Measurements from ENCODE around the gene NAPA.

The NAPA gene

GRCh38 chr19:47514869-47515588, at the start of gene NAPA:
Gene NAPA (minus strand): TSS chr19:47515063. CDS start chr19:47514940, 123 bp downstream.
- in situ Hi-C loops (cut with HindIII; ENCODE audit: low sequenced_read_pairs): no loop called here

GRCh38 chr19:47564081-47564480, 49.2 kb upstream of the NAPA start:
- in situ Hi-C loops (cut with HindIII; ENCODE audit: low sequenced_read_pairs): no loop called here

- in situ Hi-C loops (cut with HindIII; ENCODE audit: low sequenced_read_pairs): no loop called here
Observed at GRCh38 chr19:47561440-47562057, 46.7 kb upstream of the NAPA start.

- in situ Hi-C loops (cut with HindIII; ENCODE audit: low sequenced_read_pairs): no loop called here
Observed at GRCh38 chr19:47560999-47561398, 46.1 kb upstream of the NAPA start.

GRCh38 chr19:47550129-47550528, 35.3 kb upstream of the NAPA start:
- in situ Hi-C loops (cut with HindIII; ENCODE audit: low sequenced_read_pairs): no loop called here

GRCh38 chr19:47549261-47549862, 34.5 kb upstream of the NAPA start:
- in situ Hi-C loops (cut with HindIII; ENCODE audit: low sequenced_read_pairs): no loop called here

GRCh38 chr19:47547199-47547598, 32.3 kb upstream of the NAPA start:
- in situ Hi-C loops (cut with HindIII; ENCODE audit: low sequenced_read_pairs): no loop called here

GRCh38 chr19:47545061-47545948, 30.4 kb upstream of the NAPA start:
- in situ Hi-C loops (cut with HindIII; ENCODE audit: low sequenced_read_pairs): no loop called here

GRCh38 chr19:47544476-47544875, 29.6 kb upstream of the NAPA start:
- in situ Hi-C loops (cut with HindIII; ENCODE audit: low sequenced_read_pairs): no loop called here

GRCh38 chr19:47544075-47544474, 29.2 kb upstream of the NAPA start:
- in situ Hi-C loops (cut with HindIII; ENCODE audit: low sequenced_read_pairs): no loop called here

GRCh38 chr19:47542030-47542475, 27.2 kb upstream of the NAPA start:
- in situ Hi-C loops (cut with HindIII; ENCODE audit: low sequenced_read_pairs): no loop called here

GRCh38 chr19:47541518-47541917, 26.7 kb upstream of the NAPA start:
- in situ Hi-C loops (cut with HindIII; ENCODE audit: low sequenced_read_pairs): no loop called here

GRCh38 chr19:47540748-47541147, 25.9 kb upstream of the NAPA start:
- in situ Hi-C loops (cut with HindIII; ENCODE audit: low sequenced_read_pairs): no loop called here

GRCh38 chr19:47539747-47540311, 25.0 kb upstream of the NAPA start:
- in situ Hi-C loops (cut with HindIII; ENCODE audit: low sequenced_read_pairs): no loop called here

GRCh38 chr19:47538812-47539211, 23.9 kb upstream of the NAPA start:
- in situ Hi-C loops (cut with HindIII; ENCODE audit: low sequenced_read_pairs): no loop called here

GRCh38 chr19:47537493-47537892, 22.6 kb upstream of the NAPA start:
- in situ Hi-C loops (cut with HindIII; ENCODE audit: low sequenced_read_pairs): no loop called here

GRCh38 chr19:47534628-47535027, 19.8 kb upstream of the NAPA start:
- in situ Hi-C loops (cut with HindIII; ENCODE audit: low sequenced_read_pairs): no loop called here

GRCh38 chr19:47531640-47532387, 17.0 kb upstream of the NAPA start:
- in situ Hi-C loops (cut with HindIII; ENCODE audit: low sequenced_read_pairs): no loop called here

- in situ Hi-C loops (cut with HindIII; ENCODE audit: low sequenced_read_pairs): no loop called here
Observed at GRCh38 chr19:47529018-47529742, 14.3 kb upstream of the NAPA start.

Measured in DLD1 (cell line).